Panc1 (cell line): ENCODE measurements around the gene ATP4A. TPM values are rescaled to one million over a fixed set of nuclear protein-coding genes. Genes with fewer than 3 reads are reported as not detected.

Source experiments
- ATAC-seq: fragments of 200-7000 bp; cut with Tn5 transposase; 2 replicates; pipeline ENCODE4 v1.9.1; 2020; ENCODE audit warnings: mild to moderate bottlenecking, moderate library complexity
- BruUV-seq: library from RNA; stranded (reverse); fragments of 400-500 nt; replicated peaks from 2 replicates; lab custom pipeline; 2021; lab: Mats Ljungman, UMichigan
- CTCF ChIA-PET: fragments of 300-600 bp; sonication (Branson Sonifier 250); formaldehyde crosslinking; loops from one replicate; lab custom pipeline; 2022; ENCODE audit warnings: antibody characterized with exemption; lab: Charles Lee
- POLR2A ChIA-PET: fragments of 300-600 bp; sonication (Branson Sonifier 250); formaldehyde crosslinking; loops from one replicate; lab custom pipeline; 2022; ENCODE audit warnings: antibody characterized with exemption; lab: Charles Lee
- DNase-seq: peaks from one replicate; pipeline ENCODE4 v3.0.0-alpha.2; 2010; ENCODE audit warnings: low read depth, low spot score
- H3K27ac ChIP-seq: 2 replicates; pipeline ENCODE4 v1.5.1; 2011; ENCODE audit warnings: mild to moderate bottlenecking, low read length, inconsistent platforms
- H3K27me3 ChIP-seq: fragments of 200-500 bp; sonication (Bioruptor generic); 2 replicates; pipeline ENCODE4 v1.6.0; 2014; ENCODE audit warnings: low read length, inconsistent platforms; ENCODE audit not compliant: control insufficient read depth, insufficient read depth
- H3K36me3 ChIP-seq: fragments of 200-500 bp; sonication (Bioruptor generic); 2 replicates; pipeline ENCODE4 v1.5.1; 2014; ENCODE audit warnings: inconsistent platforms, mild to moderate bottlenecking, low read length, moderate library complexity; ENCODE audit not compliant: control insufficient read depth, insufficient read depth
- H3K4me1 ChIP-seq: 2 replicates; pipeline ENCODE4 v1.5.1; 2011; ENCODE audit warnings: inconsistent platforms, mild to moderate bottlenecking, low read length, moderate library complexity; ENCODE audit not compliant: control insufficient read depth, insufficient read depth
- H3K4me3 ChIP-seq, 2 experiments: 2 replicates each; pipeline ENCODE4 v1.5.1; 2011 to 2012; ENCODE audit warnings: low read depth in 2 of 2, low read length in 2 of 2, mild to moderate bottlenecking in 2 of 2, inconsistent platforms in 1 of 2, moderate library complexity in 1 of 2
- H3K9me3 ChIP-seq: fragments of 200-500 bp; sonication (Bioruptor generic); 2 replicates; pipeline ENCODE4 v1.5.1; 2014; ENCODE audit warnings: low read depth, mild to moderate bottlenecking, inconsistent platforms, low read length, moderate library complexity; ENCODE audit not compliant: control insufficient read depth, insufficient read depth
- CTCF ChIP-seq: fragments of 450-650 bp; IDR thresholded peaks from 2 replicates; pipeline ENCODE4 v1.5.1; 2017; ENCODE audit warnings: mild to moderate bottlenecking
- POLR2AphosphoS5 ChIP-seq: IDR thresholded peaks from 2 replicates; pipeline ENCODE4 v1.6.1; 2012; ENCODE audit warnings: mild to moderate bottlenecking, low read depth, low read length, moderate library complexity
- REST ChIP-seq, 2 experiments: IDR thresholded peaks; 2 replicates each; pipeline ENCODE4 v1.6.1; 2011 to 2012; ENCODE audit warnings: low read depth in 2 of 2, control low read depth in 1 of 2, low read length in 1 of 2, mild to moderate bottlenecking in 1 of 2, moderate library complexity in 1 of 2; ENCODE audit not compliant: insufficient read depth in 1 of 2
- SIN3A ChIP-seq: IDR thresholded peaks from 2 replicates; pipeline ENCODE4 v1.6.1; 2012; ENCODE audit warnings: low read depth, mild to moderate bottlenecking, low read length, moderate library complexity, borderline replicate concordance; ENCODE audit not compliant: insufficient read depth
- TCF7L2 ChIP-seq: IDR thresholded peaks from 2 replicates; pipeline ENCODE4 v1.6.1; 2011; ENCODE audit warnings: mild to moderate bottlenecking, low read depth, low read length, inconsistent platforms
- in situ Hi-C: cut with HindIII; loops from 2 replicates; pipeline ENCODE4 v1.10.0; 2016; ENCODE audit warnings: low sequenced_read_pairs, low pct_unique_long_range_greater_than_20kb
- intact Hi-C: fragments of 100-400 bp; cut with micrococcal nuclease; formaldehyde crosslinking; loops from one replicate; pipeline ENCODE4 v1.10.0; 2022; ENCODE audit not compliant: unreplicated experiment
- total RNA-seq: library from RNA; stranded (reverse); gene quantifications from one replicate; pipeline ENCODE4 v1.2.1, GENCODE V29; 2021; ENCODE audit not compliant: unreplicated experiment

The ATP4A gene
- total RNA-seq, 1 experiment from 2014 or later: not detected

GRCh38 chr19:35578707-35579106 lies 15.2 kb upstream of the ATP4A start:
- CTCF ChIA-PET: no interaction called here
- Histone ChIP-seq H3K36me3 (no peaks in the 10 kb centered on the region), H3K27ac (no peak overlapping the region), H3K9me3 (0 out of 2 replicates have a peak, but pooled peaks cover 7% of the 10 kb centered on the region), H3K4me3 (no peak overlapping the region), H3K4me1 (no peaks in the 10 kb centered on the region), H3K27me3 (0 out of 2 replicates have a peak, but pooled peaks cover 3% of the 10 kb centered on the region)
- POLR2A ChIA-PET: no interaction called here
- no peak for ATAC-seq
- TF ChIP-seq TCF7L2 (no peak), POLR2AphosphoS5 (no peak), CTCF (no peak), SIN3A (no peak), REST (IDR thresholded peaks at IDR 0.05; ENCODE audit: insufficient read depth in 1 of 2, low read depth in 2 of 2, low read length in 1 of 2) (no peak)
- intact Hi-C loops: no loop called here
- in situ Hi-C loops: no loop called here
- no TSS peak for BruUV-seq
- no peak for DNase-seq

GRCh38 chr19:35577918-35578317 lies 14.5 kb upstream of the ATP4A start:
- H3K36me3 ChIP-seq: no peaks in the 10 kb centered on the region
- H3K27me3 ChIP-seq: 0 out of 2 replicates have a peak, but pooled peaks cover 3% of the 10 kb centered on the region
- no peak overlapping the region for H3K27ac ChIP-seq
- 0 out of 2 replicates have a peak, but pooled peaks cover 7% of the 10 kb centered on the region for H3K9me3 ChIP-seq
- intact Hi-C loops: no loop called here
- BruUV-seq: no TSS peak
- H3K4me1 ChIP-seq: no peaks in the 10 kb centered on the region
- in situ Hi-C loops: no loop called here
- ChIA-PET POLR2A (no interaction called here), CTCF (no interaction called here)
- ATAC-seq (no peak), DNase-seq (no peak)
- H3K4me3 ChIP-seq: no peak overlapping the region
- no peak for TF ChIP-seq TCF7L2
- no peak for TF ChIP-seq POLR2AphosphoS5
- no peak for TF ChIP-seq REST (IDR thresholded peaks at IDR 0.05; ENCODE audit: insufficient read depth in 1 of 2, low read depth in 2 of 2, low read length in 1 of 2)
- no peak for TF ChIP-seq SIN3A
- no peak for TF ChIP-seq CTCF
